ENCODE measurements around the gene SSC5D. TPM values are rescaled to one million over a fixed set of nuclear protein-coding genes. Genes with fewer than 3 reads are reported as not detected.

SSC5D gene
- total RNA-seq, 2 experiments from 2014 or later = 0.67 to 0.70 TPM

GRCh38 chr19:55566823-55567222 is 78.6 kb downstream of the SSC5D start:
- DNase-seq (no peak), ATAC-seq (no peak)
- Mint-ChIP-seq H3K27me3 (no peaks in the 10 kb centered on the region), H3K9me3 (no peaks in the 10 kb centered on the region), H3K4me1 (ENCODE audit: low read depth) (no peaks in the 10 kb centered on the region), H3K36me3 (ENCODE audit: low read depth) (no peaks in the 10 kb centered on the region), H3K27ac (no peak overlapping the region), H3K4me3 (no peak overlapping the region)
- no peak for TF ChIP-seq CTCF (IDR thresholded peaks at IDR 0.05)
- POLR2A ChIA-PET = no interaction called here
- intact Hi-C loops (cut with micrococcal nuclease) = no loop called here
- CTCF ChIA-PET = interaction anchor here (1.3 kb wide), 1 partner anchor 63 kb away, joined by 3 read pairs; no protein-coding TSS in a partner anchor

- intact Hi-C loops (cut with micrococcal nuclease) = no loop called here
- Mint-ChIP-seq H3K27me3 (peaks cover 1% of the 10 kb centered on the region), H3K36me3 (ENCODE audit: low read depth) (no peaks in the 10 kb centered on the region), H3K9me3 (no peaks in the 10 kb centered on the region), H3K4me3 (no peak overlapping the region), H3K4me1 (ENCODE audit: low read depth) (no peaks in the 10 kb centered on the region), H3K27ac (no peak overlapping the region)
- CTCF ChIA-PET = interaction anchor here (1.3 kb wide), 1 partner anchor 64 kb away, joined by 3 read pairs; no protein-coding TSS in a partner anchor
- no peak for ATAC-seq
- no peak for TF ChIP-seq CTCF (IDR thresholded peaks at IDR 0.05)
- no peak for DNase-seq
- POLR2A ChIA-PET = no interaction called here
Observed at GRCh38 chr19:55567708-55568328, 79.6 kb downstream of the SSC5D start.

Other genes with a start within 250 kb of the SSC5D start
- gene PPP6R1, start 229.4 kb upstream of the SSC5D start, total RNA-seq = 100 to 1,000 TPM; 197 to 207 TPM
- gene HSPBP1, start 208.3 kb upstream of the SSC5D start, total RNA-seq = 10 to 100 TPM; 46.4 to 47.1 TPM
- gene BRSK1, start 204.4 kb upstream of the SSC5D start, total RNA-seq = 1 to 10 TPM; 5.1 to 5.8 TPM
- not detected for gene TMEM150B, start 163.1 kb upstream of the SSC5D start, total RNA-seq
- 10 to 100 TPM; 32.6 to 33.1 TPM for gene KMT5C, start 148.6 kb upstream of the SSC5D start, total RNA-seq
- not detected for gene COX6B2, start 133.7 kb upstream of the SSC5D start, total RNA-seq
- not detected for gene GARIN5B, start 125.2 kb upstream of the SSC5D start, total RNA-seq
- gene IL11, start 118.0 kb upstream of the SSC5D start, total RNA-seq = under 1 TPM in 1 of 2 experiments, not detected in 1; 0.18 TPM
- gene TMEM190, start 111.6 kb upstream of the SSC5D start, total RNA-seq = not detected
- gene TMEM238, start 104.1 kb upstream of the SSC5D start, total RNA-seq = 10 to 100 TPM in 1 of 2 experiments, 1 to 10 TPM in 1; 9.4 to 10.6 TPM
- gene RPL28, start 102.5 kb upstream of the SSC5D start, total RNA-seq = 1,000 to 10,000 TPM; 3,001 to 3,058 TPM
- 100 to 1,000 TPM; 229 to 241 TPM for gene UBE2S, start 80.6 kb upstream of the SSC5D start, total RNA-seq
- gene SHISA7, start 45.1 kb upstream of the SSC5D start, total RNA-seq = not detected
- 10 to 100 TPM; 29.0 to 29.3 TPM for gene ISOC2, start 26.8 kb upstream of the SSC5D start, total RNA-seq
- not detected for gene C19orf85, start 23.7 kb upstream of the SSC5D start, total RNA-seq
- gene ZNF628, start 11.8 kb upstream of the SSC5D start, total RNA-seq = 1 to 10 TPM; 8.4 to 8.6 TPM
- 10 to 100 TPM; 18.9 to 19.9 TPM for gene NAT14, start 3.2 kb upstream of the SSC5D start, total RNA-seq
- not detected for gene SBK2, start 48.7 kb downstream of the SSC5D start, total RNA-seq
- gene SBK3, start 57.1 kb downstream of the SSC5D start, total RNA-seq = not detected
- 1 to 10 TPM; 7.2 TPM for gene ZNF579, start 92.4 kb downstream of the SSC5D start, total RNA-seq
- 10 to 100 TPM; 11.4 to 13.2 TPM for gene FIZ1, start 111.1 kb downstream of the SSC5D start, total RNA-seq
- 10 to 100 TPM; 11.0 to 12.3 TPM for gene ZNF524, start 111.9 kb downstream of the SSC5D start, total RNA-seq
- 10 to 100 TPM; 10.6 to 11.7 TPM for gene ZNF865, start 117.2 kb downstream of the SSC5D start, total RNA-seq
- 1 to 10 TPM; 3.6 to 3.7 TPM for gene ZNF784, start 136.1 kb downstream of the SSC5D start, total RNA-seq
- gene ZNF580, start 152.6 kb downstream of the SSC5D start, total RNA-seq = 10 to 100 TPM; 24.8 to 26.2 TPM
- gene ZNF581, start 155.2 kb downstream of the SSC5D start, total RNA-seq = 10 to 100 TPM; 30.4 to 34.5 TPM
- gene CCDC106, start 159.8 kb downstream of the SSC5D start, total RNA-seq = 10 to 100 TPM in 1 of 2 experiments, 1 to 10 TPM in 1; 8.8 to 11.2 TPM
- 100 to 1,000 TPM; 304 to 306 TPM for gene U2AF2, start 166.6 kb downstream of the SSC5D start, total RNA-seq
- gene EPN1, start 186.8 kb downstream of the SSC5D start, total RNA-seq = 10 to 100 TPM; 36.2 to 37.7 TPM
- gene NLRP9, start 250.0 kb downstream of the SSC5D start, total RNA-seq = not detected

Measured in activated CD8-positive, alpha-beta T cell treated with anti-CD3 and anti-CD28 coated beads for 36 hours (primary cell).